NT2/D1 (cell line): ENCODE measurements around the gene ZNF831.

Source experiments
- SUZ12 ChIP-seq: IDR thresholded peaks from 2 replicates; pipeline ENCODE4 v1.6.1; 2011; ENCODE audit not compliant: insufficient read length, insufficient read depth; ENCODE audit errors: extremely low read depth
- YY1 ChIP-seq: IDR thresholded peaks from 2 replicates; pipeline ENCODE4 v1.6.1; 2011; ENCODE audit not compliant: insufficient read length, insufficient read depth
- ZNF274 ChIP-seq: IDR thresholded peaks from 2 replicates; pipeline ENCODE4 v1.6.1; 2011; ENCODE audit warnings: mild to moderate bottlenecking, low read depth, low read length

DNA sequence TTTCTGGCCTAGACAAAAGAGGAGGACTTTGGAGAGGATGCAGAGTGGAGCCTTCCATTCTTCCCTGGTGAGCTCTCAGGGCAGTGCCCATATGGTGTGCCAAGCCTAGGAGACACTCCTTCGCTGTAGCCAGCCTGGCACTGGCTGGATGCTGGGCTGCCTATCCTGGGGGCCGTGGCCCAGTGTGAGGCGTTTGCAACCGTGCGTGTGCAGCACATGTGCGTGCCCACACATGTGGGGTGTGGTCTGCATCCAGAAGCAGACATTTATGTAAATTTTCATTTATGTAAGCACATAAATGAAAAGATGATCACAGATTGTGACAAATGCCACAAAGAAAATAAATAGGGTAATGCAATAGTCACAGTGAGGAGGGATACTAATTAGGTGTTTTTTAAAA lies 35.8 kb upstream of the ZNF831 start:
- TF ChIP-seq YY1 (no peak), SUZ12 (no peak), ZNF274 (no peak)
